Stimulated activated CD8-positive, alpha-beta memory T cell treated with anti-CD3 and anti-CD28 coated beads, Interleukin-2, amount 100 ng/mL, for 48 hours (primary cell): ENCODE results near the gene LAP3.
"Not testable (repeated sequence)": the region's sequence is repeated elsewhere in the genome, so short reads cannot be mapped to it uniquely, and the experiment has no call there.

ENCODE experiments used
- DNase-seq, 2 donors: peaks; one replicate each; pipeline ENCODE4 v3.0.0-alpha.2; 2020; ENCODE audit warnings: low read depth in 2 of 2

The LAP3 gene

DNA sequence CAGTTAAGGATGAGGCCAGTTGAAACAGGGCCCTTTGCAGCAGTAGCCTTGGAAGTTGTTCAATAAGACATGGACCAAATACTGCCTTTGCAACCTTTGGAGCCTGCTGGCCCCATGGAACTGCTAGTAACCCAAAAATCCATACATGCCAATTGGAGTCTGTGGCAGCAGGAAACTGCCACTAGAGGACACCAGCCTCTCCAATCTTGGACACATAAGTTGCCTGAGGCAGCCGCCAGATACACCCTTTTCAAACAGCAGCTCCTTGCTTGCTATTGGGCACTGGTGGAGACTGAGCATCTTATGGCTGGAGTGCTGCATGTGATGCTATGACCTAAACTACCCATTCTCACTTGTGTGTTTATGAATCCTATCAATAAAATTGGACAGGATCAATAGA, 14.8 kb upstream of the LAP3 start:
- no peak for DNase-seq

- no peak for DNase-seq
Observed at GRCh38 chr4:17565846-17566245, 11.2 kb upstream of the LAP3 start.

DNA sequence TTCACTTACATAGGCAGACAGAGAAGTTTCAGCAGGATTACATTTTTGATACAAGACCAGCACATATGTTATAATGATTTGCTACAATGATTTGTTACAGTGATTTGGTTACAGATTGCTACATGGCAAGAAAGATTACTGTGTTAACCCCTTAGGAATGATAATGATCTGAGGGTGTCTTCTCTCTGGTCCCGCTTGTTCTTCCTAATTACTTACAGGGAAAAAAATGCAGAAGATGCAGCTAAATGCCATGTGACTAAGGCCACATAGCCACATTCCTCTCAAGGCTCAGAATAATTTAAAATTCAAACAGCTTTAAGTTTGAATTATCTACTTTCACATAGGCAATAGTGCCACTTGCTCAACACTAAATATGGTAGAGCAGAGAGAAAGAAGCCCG, 9.7 kb upstream of the LAP3 start:
- DNase-seq = no peak

DNA sequence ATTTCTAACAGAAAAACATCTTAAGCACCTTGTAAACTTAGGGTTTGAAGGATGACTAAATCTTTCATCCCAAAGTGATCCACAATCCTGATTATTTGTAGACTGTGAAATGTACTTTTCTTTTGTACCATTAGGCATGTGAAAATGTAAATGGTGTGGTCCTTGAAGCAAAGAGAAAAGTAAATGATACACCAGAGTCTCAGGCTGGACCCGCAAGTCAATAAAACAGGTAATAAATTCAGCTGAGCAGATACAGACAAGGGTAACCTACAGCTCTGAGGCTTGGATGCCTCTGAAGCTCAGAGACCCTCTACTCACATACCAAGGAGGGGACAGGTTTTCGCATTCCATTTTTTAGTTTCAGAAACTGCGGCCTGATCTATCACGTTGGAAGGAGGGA, 2.8 kb upstream of the LAP3 start:
- DNase-seq = no peak

DNA sequence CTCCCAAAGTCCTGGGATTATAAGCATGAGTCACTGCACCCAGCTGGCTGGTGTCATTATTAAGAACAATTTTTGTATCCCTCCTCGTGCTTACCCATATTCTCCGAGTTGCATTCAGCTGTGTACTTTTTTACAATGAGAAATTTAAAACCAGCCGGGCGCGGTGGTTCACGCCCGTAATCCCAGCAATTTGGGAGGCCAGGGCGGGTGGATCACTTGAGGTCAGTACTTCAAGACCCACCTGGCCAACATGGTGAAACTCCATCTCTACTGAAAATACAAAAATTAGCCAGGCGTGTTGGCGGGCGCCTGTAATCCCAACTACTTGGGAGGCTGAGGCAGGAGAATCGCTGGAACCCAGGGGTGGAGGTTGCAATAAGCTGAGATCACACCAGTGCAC, 1.8 kb upstream of the LAP3 start:
- DNase-seq = not testable (repeated sequence)

- peak; percentile 15 to 18 for DNase-seq
Observed at GRCh38 chr4:17577665-17578481, 875 bp downstream of the LAP3 start.

DNA sequence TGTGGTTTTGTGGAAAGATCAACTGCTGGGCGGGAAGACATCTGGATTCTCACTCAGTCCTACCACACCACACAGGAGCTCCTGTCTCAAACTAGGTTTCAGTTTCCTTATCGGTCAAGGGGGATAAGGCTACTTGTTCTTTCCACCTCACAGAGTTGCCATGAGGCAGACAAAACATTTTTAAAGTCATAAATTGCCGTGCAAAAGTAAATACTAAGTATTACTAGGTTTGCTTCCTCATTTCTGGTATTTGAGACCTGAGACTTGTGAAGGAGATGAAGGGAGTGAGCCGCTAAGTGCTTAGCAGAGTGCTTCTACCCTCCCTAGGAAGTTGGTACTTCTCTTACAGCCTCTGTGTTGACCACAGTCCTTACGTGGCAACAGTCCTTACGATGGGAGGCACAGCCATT, 1.5 kb downstream of the LAP3 start:
- no peak for DNase-seq

DNA sequence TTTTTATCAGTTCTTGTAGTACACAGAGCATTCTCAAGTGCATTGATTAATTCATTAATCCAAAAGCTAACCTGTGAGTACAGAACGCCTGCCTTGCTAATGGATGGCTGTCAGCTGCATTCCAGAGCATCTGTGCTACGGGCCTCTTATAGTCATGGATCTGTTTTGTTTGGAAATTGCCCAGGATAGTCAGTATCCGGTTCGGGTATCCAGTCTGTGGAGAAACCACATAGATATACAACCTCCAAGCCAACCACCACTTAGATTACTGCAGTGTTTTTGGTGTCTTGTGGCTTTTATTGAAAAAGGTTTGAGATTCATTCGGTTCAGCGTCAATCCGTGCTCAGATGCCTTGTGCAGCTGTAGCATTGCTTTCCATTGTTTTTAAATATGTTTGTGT, 4.0 kb downstream of the LAP3 start:
- no peak for DNase-seq

DNA sequence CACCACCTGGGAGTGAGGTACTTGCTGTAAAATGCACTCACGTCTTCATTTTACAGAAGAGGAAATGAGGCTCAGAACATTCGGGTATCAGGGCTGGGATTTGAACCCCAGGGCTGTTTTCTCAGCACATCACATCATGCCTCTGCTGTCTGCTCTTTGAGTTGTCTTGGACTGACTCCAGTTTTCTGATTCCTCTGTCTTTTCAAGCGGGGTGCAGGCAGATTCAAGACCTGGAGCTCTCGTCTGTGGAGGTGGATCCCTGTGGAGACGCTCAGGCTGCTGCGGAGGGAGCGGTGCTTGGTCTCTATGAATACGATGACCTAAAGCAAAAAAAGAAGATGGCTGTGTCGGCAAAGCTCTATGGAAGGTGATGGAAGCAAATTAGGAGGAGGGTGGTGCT, 6.3 kb downstream of the LAP3 start:
- no peak for DNase-seq

GRCh38 chr4:17583941-17584340, 6.9 kb downstream of the LAP3 start:
- no peak for DNase-seq

DNA sequence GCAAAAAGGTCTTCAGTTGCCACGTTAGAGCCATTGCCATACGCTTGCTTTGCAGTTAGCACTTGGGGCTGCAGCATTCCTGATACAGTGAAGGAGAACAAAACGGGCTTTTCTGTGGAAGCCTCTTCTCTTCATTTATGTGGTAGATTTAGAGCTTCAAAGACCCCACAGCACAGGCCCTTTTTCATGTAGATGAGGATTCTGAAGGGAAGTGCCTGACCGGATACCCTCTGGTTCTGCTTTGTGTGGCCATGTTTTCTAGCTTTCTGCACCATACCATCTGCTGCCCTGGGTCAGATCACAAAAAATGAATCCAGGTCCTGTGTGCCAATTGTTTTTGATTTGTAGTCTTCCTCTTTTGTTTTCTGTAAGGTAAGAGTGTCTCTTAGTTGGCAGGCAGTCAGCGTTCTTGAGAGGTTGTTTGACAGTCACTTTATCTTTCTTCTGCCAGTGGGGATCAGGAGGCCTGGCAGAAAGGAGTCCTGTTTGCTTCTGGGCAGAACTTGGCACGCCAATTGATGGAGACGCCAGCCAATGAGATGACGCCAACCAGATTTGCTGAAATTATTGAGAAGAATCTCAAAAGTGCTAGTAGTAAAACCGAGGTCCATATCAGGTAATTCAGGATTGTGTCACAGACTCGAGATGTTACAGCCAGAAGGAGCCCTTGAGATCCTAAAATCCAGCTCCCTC, 7.7 kb downstream of the LAP3 start:
- DNase-seq = no peak

GRCh38 chr4:17587094-17587822, 10.3 kb downstream of the LAP3 start:
- no peak for DNase-seq

- DNase-seq = no peak
Observed at GRCh38 chr4:17589355-17589754, 12.4 kb downstream of the LAP3 start.

DNA sequence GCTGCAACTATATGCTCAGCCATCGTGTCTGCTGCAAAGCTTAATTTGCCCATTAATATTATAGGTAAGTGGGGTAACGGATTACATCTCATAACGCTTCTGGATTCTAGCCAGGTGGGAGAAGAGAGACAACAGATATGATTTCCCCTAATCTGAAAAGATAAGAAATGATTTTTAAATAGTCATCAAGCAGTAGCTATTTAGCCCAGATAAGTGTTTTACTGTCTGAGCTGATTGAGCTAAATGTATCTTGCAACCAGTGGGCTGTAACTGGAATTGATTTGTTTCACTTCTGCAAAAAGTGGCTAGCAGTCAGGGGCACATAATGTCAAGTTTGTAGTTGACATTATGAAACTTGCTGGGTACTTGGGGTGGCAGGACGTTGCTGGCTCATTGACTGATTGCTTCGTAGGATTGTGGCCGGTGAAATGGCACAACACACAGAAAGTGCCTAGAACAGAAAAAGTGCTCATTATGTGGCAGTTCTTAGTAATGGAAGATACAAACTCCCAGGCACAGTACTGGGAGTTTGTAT, 18.5 kb downstream of the LAP3 start:
- DNase-seq = no peak

DNA sequence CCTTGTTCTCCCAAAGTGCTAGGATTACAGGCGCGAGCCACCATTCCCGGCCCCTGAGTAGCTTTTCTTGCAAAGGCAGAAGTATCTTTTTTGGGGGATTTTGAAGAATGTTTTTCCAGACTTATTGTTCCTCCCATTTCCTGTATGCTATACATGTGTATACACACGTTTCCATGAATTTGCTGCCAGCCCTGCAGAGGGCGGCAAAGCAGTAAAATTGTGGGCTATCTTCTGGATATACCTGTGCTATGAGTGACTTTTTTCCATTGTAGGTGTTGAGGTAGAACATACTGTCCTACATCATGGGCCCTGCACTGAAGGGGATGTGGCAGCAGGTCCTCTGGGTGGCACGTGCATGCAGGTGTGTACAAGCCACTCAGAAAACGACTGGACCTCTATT, 20.5 kb downstream of the LAP3 start:
- no peak for DNase-seq

DNA sequence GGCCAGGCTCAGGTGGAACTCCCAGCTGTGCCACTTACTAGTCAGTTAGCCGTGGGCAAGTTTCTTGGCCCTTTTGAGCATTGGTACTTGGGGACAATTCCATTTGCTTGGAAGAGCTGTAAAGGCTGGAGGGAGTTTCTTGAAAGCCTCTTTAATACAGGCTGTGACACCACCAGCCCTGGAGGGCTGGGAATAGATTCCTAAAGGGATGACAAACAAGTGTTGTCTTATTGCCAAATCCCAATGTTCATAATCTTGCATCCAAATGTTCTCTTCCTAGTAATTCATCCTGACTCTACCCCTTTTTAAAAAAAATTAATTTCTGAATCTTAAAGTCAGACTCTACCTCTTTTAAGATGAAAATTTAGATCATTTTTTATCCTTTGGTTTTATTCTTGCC, 22.8 kb downstream of the LAP3 start:
- DNase-seq = no peak

DNA sequence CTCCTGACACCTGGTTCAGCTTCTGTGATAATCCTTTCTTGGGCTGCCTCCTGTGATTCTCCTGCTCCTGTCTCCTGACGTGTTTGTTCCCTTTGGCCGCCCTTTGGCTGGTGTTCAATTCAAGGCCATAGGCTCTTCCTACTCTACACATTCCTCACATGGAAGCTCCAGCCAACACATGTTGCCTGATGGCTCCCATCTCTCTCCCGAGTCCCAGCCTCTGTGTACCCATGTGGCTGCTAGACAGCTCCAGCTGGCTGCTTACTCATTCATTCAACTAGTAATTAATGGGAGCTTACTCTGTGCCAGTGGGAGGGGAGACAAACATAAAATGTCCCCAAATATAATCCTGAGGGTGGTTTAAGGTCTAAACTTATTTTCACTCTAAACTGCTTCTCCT, 28.2 kb downstream of the LAP3 start:
- no peak for DNase-seq

GRCh38 chr4:17613761-17614415, 36.9 kb downstream of the LAP3 start:
- DNase-seq = no peak

DNA sequence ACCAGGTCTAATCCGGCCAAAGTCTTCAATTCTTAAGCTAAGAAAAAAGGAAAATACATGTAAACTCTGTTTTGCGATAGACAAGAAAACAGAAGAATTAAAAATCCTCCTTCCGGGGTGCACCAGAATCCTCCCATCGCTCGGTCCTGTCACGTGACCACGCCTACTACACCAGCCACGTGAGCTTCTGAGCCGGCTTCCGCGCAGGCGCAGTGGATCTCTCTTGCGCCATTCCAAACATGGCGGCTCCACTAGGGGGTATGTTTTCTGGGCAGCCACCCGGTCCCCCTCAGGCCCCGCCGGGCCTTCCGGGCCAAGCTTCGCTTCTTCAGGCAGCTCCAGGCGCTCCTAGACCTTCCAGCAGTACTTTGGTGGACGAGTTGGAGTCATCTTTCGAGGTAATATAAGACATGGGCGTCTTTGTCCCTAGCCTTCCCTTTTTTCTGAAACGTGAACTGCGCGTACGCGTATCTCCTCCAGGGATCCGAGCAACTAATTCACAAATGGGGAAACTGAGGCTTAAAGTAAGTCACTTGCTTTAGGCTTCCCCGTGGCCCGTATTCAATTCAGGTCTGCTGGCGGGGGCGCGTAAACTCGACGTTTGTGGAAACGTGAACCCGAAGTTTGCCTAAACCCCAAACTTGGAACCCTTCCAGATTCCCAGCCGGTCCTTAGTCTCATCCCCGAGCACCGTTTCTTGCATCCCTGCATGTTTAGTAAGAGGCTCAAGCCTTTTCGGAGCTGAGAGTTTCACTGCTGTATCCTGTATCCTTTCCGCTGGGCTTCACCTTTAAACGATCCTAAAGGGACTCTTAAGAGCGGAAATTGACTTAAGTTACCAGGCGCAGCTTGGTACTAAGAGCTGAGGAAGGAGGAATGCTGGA, 37.7 kb downstream of the LAP3 start, which contains the start of gene MED28:
Gene MED28 (plus strand): TSS at position 226 of the 884 bp plus-strand sequence. CDS start 14 bp downstream, at position 240.
- DNase-seq = peak; percentile 92

DNA sequence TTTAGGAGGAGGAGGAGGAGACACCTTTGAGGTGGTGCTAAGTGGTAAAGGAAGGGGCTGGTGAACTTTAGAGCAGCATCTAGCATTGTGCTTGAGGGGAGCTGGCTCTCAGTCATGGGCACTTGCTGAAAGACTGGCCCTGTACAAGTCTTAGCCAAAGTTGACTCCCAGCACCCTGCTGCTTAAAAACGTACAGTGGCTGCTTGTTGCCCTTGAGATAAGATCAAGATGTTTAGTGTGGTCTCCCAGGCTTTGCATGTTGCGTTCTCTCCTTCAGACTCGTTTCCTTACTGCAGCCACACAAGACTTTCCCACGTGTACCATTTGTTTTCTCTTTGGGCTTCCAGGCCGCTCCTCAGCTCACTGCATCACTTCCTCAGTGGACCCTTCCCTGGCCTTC, 39.3 kb downstream of the LAP3 start:
- DNase-seq = no peak

DNA sequence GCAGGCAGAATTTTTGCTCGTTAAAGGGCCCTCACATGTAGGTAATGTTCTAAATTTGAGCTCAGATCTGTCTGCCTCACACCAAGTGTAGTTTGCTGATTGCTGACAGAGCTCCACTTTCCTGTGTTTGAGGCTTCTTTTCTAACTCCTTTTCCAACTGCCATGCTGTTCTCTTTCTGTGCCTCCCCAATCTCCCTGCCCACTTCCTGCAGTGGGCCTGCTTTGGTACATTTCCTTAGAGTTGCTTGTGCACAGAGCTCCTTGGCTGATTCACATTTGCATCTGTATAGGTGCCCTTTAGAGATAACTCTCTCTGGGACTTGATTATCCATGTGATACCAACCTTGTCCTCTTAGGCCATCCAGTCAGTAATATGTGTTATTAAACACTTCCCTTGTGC, 41.9 kb downstream of the LAP3 start:
- DNase-seq = no peak
